Amygdala (tissue), 56 donors: ENCODE data around the gene IL22RA1.

Source experiments
- DNase-seq, 56 donors: peaks; one replicate each; lab custom pipeline; 2025; lab: John Stamatoyannopoulos, UW

Gene IL22RA1

DNA sequence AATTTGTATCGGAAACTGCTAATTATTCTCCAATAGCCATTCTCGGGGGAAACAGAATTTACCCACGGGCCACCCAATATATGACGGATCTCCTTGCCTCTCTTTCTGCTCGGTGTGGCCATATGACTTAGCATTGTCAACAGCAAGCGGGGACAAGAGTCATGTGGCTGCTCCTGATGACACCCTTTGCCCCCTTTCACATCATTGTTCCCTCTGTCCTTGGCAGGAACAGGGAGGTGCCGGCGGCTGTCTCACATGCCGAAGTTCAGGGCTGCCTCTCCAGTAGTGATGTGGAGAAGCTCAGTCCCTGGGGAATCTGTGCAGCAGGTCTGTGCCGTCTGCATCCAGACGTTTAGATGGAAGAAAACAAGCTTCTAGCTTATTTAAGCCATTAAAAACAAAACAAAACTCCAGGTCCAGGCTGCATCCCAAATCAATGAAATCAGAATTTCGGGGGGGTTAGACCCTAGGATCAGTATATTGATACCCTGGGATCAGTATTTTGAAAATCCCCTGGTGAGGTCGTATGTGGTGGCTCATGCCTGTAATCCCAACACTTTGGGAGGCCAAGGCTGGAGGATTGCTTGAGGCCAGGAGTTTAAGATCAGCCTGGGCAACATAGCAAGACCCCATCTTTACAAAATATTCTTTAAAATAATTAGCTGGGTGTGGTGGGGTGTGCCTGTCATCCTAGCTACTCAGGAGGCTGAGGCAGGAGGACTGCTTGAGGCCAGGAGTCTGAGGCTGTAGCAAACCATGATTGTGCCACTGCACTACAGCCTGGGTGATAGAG lies 41.8 kb downstream of the IL22RA1 start:
- no peak for DNase-seq

DNA sequence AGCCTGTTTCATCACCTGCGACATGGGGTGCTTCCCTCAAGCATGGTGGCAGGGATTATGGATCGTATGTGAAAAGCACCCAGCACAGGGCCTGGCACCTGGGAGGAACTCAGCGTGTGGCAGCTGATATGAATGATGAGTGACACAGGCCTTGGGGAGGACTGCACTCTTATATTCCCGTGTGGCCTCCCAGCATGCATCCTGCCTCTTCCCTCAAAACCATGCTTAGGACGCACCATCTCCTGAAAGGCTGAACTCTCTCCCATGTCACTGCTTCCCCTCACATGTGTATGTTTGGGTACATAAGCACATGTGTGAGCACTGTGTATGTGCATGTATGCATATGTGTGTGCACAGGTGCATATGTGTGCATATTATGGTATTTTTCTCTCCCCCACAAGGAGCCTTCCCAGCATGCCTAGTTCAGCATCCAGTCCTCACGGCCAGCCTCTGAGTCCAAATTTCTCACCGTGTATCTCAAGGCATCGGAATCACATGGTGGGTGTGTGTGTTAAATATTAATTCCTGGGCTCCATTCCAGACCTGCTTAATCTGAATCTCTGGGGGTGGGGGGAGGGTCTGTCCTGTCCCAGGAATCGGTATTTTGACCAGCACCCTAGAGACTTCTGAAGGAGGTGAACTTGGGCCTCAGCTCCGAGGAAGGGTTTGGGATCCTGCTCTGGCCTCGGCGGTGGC lies 43.8 kb downstream of the IL22RA1 start:
- DNase-seq, result no peak

GRCh38 chr1:24098102-24098501 lies 44.8 kb downstream of the IL22RA1 start:
- DNase-seq, result no peak

- DNase-seq, result no peak
Observed at GRCh38 chr1:24097663-24098062, 45.3 kb downstream of the IL22RA1 start.

DNA sequence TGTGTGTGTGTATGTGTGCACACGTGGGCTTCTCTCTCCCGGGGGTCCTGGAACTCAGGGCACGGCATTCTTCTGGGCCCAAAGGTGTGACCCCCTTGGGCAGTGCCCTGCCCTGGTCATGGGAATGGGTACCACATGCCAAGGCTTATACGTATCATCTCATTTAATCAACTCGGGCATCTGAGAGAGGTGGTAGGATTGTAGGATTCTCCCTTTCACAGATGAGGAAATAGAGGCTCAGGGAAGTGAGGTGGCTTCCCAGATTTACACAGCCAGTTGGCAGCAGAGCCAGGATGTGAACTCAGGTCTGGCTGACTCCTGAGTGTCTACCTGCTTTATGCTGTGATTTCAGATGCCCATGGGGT lies 46.2 kb downstream of the IL22RA1 start:
- no peak for DNase-seq

DNA sequence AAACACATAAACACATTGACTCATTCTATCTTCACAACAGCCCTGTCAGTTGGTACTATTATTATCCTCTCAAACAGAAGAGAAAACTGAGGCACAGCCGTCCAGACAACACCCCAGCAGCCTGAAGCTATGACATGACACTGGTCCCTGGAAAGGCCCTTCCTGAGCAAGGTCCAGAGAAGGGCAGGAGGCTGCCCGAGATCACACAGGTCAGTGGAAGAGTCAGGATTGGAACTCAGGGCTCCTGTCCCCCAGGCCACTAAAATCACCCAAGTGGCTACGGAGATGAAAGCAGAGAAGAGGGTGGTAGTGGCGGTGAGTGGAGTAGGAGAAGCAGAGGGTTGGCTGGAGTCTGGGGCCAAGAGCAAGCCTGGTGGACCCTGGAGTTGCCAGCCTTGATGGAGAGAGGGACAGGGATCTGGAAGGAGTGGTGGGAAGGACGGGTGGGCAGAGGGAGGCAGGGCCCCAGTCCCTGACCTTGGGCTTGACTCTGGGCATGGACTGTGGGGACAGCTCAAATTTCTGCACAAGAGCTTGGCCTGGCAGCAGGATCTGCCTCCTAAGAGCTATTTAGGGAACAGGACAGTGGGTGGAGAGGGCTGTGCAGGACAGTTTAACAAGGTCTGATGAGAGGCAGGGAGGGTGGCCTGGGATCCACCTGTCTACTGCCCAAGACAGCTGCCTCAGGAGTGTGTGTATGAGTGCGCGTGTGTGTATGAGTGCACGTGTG lies 46.8 kb downstream of the IL22RA1 start:
- DNase-seq, result no peak

GRCh38 chr1:24095140-24095859 lies 47.6 kb downstream of the IL22RA1 start:
- no peak for DNase-seq

GRCh38 chr1:24094554-24094953 lies 48.4 kb downstream of the IL22RA1 start:
- no peak for DNase-seq

DNA sequence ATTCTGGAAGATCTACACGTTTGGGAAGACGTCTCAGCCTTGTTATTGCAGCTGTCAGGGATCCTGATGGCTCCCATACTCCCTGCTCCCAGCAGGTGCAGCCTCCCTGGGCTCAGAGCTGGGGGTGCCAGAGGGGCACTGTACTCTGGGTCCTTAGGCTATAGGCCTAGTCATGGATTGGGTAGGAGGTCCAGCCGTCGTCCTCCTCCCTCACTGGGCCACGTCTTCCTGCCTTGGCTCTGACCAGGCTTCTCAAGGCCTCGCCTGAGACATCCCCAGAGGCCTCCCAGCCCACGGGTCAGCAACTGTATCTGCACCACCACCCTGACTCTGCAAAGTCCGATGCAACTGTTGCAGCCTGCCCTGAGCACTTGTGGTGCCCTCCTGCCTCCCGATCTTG lies 49.2 kb downstream of the IL22RA1 start:
- DNase-seq, result no peak

- no peak for DNase-seq
Observed at GRCh38 chr1:24092979-24093378, 50.0 kb downstream of the IL22RA1 start.

DNA sequence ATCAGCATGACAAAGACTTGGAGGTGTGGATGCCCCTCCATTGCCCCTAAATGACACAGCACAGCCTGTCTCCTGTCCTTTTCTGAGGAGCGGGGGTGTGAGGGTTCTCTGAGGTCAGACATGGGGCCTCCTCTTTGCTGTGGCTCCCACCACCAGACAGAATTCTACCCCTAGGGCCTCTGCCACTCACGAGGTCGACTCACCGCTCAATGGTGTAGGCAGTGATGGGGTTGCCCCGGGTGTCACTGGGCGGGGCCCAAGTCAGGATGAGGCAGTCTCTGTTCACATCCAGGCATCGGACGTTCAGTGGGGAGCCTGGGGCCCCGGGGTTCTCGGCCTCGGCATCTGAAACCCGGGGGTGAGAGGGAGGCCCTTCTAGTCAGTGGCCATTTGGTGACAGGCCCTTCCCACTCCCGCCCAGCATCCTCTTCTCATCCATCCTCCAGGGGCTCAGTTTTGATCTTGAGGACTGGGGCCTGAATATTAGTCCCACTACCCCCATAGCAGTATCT lies 50.9 kb downstream of the IL22RA1 start:
- DNase-seq, result no peak

GRCh38 chr1:24090736-24091135 lies 52.2 kb downstream of the IL22RA1 start:
- DNase-seq, result no peak

DNA sequence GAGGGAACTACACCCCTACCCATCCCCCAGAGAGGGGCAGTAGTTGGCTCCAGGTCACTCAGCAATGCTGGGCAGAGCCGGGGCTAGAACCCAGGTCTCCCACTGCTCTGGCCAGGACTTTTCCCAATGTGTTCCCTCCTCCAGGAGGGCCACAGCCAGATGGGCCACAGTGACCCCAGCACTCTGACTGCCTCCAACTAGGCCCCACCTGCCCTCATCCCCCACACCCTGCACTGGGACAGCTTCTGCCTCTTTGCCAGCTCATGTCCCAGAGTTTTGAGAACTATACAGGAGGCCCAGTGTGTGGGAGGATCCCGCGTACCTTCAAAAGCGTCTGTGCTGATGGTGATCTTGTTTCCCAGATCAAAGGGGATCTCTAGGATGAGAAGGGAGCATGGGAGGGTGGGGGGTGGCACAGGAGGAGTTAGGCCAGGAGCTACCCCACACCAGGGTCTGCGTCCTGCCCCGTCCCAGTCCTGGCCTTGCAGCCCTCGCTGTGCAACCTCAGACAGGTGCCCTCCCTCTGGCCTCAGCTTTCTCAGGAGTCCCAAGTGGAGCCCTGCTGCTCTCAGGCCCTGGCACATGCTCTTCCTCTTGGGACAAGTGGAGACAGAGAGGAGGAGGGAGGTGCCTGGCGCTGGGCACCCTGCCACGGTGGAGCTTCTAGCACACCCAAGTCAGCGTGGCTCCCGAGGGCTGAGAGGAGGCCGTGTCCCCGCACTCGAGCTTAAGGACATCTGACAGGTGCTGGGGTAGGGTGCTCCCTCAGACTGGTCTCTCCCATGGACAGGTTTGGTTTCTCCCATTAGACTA lies 53.0 kb downstream of the IL22RA1 start:
- no peak for DNase-seq

DNA sequence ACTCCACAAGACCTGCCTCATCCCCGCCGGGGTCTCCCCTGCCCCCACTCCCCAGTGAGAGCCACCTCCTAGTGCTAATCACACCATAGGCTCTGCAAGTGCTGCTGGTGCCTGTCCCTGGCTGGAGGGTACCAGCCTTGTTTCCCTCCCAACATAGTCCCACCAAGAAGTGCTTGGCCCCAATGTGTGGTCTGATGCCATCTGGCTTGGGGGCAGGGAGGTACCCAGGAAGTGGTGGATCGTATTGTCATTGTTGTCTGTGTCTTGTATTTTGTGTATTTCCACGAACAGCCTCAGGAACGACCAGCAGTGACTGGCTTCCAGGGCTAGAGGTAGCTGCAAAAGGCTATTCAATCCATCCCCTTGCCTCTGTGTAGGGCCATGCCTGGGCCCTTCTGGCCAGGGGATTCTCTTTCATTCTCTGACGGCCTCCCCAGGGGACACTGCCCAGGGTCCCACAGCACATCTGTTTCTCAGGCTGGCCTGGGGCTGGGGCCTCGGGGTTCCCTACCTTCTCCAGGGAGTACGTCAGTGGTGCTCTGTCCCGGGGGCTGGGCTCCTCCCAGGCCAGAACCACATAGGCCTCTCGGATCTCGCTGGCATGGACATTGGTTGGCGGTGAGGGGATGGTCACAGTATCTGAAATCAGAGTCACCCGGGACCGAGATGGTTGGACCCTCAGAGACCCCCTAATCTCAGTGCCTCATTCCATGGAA lies 53.8 kb downstream of the IL22RA1 start:
- no peak for DNase-seq

DNA sequence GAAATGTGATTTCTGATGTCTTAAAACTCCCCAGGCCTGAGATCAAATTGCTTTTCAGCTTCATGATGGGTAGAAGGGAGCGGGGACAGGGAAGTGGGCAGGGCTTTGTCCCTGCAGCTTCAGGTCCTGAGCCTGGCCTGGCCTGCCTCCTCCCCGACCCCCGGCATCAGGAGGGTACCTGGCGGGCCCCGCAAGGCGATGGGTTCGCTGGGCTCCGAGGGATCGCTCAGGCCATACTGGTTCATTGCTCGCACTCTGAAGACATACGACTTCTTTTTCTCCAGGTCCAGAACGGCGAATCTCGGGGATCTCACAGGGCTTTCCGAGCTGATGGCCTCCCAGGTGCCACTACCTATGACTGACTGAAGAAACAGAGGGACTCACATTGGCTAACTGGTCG lies 56.5 kb downstream of the IL22RA1 start:
- no peak for DNase-seq

GRCh38 chr1:24085546-24085945 lies 57.4 kb downstream of the IL22RA1 start:
- DNase-seq, result no peak

DNA sequence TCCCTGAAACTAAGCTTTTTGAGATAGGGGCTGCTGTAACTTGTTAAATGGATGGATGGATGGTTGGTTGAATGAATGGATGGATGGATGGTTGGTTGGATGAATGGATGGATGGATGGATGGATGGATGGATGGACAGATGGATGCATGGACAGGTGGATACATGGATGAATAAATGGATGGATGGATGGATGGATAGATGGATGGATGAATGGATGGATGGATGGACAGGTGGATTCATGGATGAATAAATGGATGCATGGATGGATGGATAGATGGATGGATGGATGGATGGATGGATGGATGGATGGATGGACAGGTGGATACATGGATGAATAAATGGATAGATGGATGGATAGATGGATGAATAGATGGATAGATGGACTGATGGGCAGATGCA lies 57.9 kb downstream of the IL22RA1 start:
- no peak for DNase-seq

- DNase-seq, result no peak
Observed at GRCh38 chr1:24084050-24084449, 58.9 kb downstream of the IL22RA1 start.

DNA sequence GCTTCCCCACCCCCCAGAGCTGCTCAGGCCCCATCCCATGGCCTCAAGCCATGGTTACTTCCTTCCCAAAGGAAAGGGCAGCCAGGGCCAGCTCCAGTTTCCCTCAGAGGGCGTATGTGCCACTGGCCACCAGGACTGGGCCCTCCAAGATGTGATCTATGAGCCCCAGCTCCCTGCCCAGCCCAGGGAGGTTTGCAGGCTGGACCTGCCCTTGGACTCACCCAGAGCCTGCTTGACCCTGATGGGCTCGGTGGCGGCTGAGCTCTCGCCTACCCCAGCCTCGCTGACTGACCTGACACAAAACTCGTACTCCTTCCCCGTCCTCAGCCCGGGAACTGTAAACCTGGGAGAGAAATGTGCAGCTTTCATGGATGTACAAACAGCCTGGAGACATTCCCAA lies 60.6 kb downstream of the IL22RA1 start:
- DNase-seq, result no peak
